Measurements from ENCODE around the gene MEPE.

MEPE gene, protein sequence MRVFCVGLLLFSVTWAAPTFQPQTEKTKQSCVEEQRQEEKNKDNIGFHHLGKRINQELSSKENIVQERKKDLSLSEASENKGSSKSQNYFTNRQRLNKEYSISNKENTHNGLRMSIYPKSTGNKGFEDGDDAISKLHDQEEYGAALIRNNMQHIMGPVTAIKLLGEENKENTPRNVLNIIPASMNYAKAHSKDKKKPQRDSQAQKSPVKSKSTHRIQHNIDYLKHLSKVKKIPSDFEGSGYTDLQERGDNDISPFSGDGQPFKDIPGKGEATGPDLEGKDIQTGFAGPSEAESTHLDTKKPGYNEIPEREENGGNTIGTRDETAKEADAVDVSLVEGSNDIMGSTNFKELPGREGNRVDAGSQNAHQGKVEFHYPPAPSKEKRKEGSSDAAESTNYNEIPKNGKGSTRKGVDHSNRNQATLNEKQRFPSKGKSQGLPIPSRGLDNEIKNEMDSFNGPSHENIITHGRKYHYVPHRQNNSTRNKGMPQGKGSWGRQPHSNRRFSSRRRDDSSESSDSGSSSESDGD

DNA sequence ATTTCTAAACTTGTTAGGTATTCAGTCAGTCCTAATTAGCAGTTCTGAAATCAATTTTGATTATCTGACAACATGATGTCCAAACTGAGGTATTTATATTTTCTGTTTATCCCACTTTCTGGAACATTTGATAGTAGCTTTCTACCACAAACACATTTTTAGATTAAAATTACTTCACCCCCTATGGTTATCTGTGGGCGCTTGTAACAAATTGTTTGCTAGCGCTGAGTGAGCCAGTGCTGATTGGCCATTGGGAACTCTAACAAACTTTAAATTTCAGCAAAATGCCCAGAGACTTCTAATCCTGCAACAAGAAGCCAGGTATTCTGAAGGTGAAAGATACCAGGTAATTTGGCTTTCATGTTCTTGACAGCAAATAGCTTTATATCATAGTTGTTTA, at the start of gene MEPE:
TSS of gene MEPE (plus strand) at position 301 of the 400 bp plus-strand sequence. CDS start 1,746 bp downstream, outside the sequence.
- Histone ChIP-seq H3K4me1 (ENCODE audit: control insufficient read depth, insufficient read depth, low read length) (no peaks in the 10 kb centered on the region), H3K9me3 (ENCODE audit: control insufficient read depth, low read length) (no peaks in the 10 kb centered on the region), H3K4me3 (ENCODE audit: low read length) (no peak within 1 kb of the TSS), H3K9ac (ENCODE audit: low read length) (no peak within 1 kb of the TSS), H3K36me3 (ENCODE audit: control insufficient read depth, insufficient read depth, low read length) (no peaks in the 10 kb centered on the region), H3K27me3 (ENCODE audit: control insufficient read depth, insufficient read depth, low read length) (no peaks in the 10 kb centered on the region)

DNA sequence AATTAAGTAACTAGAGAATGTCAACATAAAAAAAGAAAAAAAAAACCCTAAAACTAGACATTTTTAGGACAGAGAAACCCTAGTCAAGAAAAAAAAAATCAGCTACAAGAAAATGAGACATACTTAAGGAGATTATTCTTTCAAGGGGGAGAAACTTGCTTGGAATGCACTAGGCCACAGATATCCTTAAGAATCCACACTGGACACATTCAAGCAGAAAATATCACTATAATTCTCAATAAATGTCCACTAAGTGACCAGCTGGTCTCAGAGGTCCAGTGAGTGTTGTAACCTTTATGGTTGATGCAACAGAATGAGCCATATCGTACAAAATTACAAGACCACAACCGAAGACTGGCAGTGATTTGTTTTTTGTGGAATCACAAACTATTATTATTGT, 49.0 kb upstream of the MEPE start:
- H3K4me1 ChIP-seq (ENCODE audit: control insufficient read depth, insufficient read depth, low read length) = no peaks in the 10 kb centered on the region
- H3K4me3 ChIP-seq (ENCODE audit: low read length) = no peak overlapping the region
- no peaks in the 10 kb centered on the region for H3K9me3 ChIP-seq (ENCODE audit: control insufficient read depth, low read length)
- no peak overlapping the region for H3K9ac ChIP-seq (ENCODE audit: low read length)
- H3K36me3 ChIP-seq (ENCODE audit: control insufficient read depth, insufficient read depth, low read length) = no peaks in the 10 kb centered on the region
- H3K27me3 ChIP-seq (ENCODE audit: control insufficient read depth, insufficient read depth, low read length) = no peaks in the 10 kb centered on the region

DNA sequence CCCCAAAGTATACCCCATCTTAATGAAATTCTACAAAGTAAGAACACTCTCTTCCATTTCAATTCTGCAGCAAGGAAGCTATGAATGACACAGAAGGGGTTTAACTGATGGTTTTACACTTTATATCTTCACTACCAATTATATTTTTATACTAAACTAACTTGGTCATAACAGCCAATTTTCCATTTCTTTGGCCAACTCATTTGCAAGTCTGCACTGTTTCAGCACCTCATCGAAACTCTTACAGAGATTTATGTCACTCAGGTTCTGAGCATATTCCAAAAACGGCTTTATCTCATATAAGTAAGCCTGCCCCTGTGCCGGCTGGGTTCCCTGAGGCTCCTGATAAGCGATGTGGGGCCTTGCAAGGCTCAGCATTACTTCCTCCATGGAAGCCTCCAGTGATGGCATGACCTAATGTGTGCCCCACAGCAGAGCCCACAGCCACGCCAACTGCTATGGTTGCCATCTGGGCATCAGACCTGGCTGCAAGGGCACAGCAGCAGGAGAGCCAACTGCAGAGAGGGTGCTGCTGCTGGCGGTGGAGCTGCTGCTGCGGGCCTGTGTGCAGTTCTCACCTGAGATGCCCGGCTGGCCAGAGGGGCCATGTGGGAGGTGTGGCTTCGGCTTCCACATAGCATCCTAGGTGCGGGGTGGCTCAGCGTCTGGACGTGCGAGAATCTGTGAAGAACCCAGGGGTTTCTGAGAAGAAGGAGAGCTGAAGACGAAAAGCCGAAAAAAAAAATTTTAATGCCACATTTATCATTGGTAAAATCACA, 46.8 kb upstream of the MEPE start:
- no peak overlapping the region for H3K9ac ChIP-seq (ENCODE audit: low read length)
- no peak overlapping the region for H3K4me3 ChIP-seq (ENCODE audit: low read length)
- no peaks in the 10 kb centered on the region for H3K36me3 ChIP-seq (ENCODE audit: control insufficient read depth, insufficient read depth, low read length)
- no peaks in the 10 kb centered on the region for H3K9me3 ChIP-seq (ENCODE audit: control insufficient read depth, low read length)
- no peaks in the 10 kb centered on the region for H3K4me1 ChIP-seq (ENCODE audit: control insufficient read depth, insufficient read depth, low read length)
- no peaks in the 10 kb centered on the region for H3K27me3 ChIP-seq (ENCODE audit: control insufficient read depth, insufficient read depth, low read length)

DNA sequence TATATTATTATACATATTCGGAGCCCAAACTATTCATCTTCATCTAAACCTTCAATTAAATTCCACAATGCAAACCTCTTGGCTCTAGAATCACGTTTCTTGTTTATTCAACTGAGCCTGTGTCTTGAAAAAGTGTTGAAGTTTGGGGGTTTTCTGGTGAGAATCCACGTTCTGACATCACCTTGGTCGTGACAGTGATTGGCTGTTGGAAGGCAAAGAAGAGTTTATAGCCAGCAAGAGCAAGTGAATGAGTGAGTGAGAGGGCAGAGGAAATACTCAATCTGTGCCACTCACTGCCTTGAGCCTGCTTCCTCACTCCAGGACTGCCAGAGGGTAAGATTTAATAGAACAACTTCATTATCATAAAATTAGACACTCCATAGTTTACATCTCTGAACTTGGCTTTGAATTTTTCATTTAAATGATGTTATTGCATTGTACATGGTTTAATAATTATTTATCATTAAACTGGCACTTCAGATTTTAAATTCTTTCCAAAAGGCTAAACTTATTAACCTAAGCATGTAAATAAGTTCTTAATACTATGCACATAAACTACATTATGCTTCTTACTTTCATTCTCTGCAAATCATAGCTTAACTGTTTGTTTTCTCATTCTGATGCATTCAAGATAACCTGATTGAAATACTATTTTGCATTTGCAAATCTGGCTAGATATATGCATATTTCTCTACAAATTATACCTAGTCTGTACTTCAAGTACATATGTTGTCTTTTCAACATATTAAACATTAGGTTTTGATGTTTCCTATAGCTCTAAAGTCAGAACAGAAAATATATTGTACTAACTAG, 33.3 kb upstream of the MEPE start, which contains the start of gene IBSP:
TSS of gene IBSP (plus strand) at position 254 of the 813 bp plus-strand sequence. CDS start 2,808 bp downstream, outside the sequence.
- Histone ChIP-seq H3K4me1 (ENCODE audit: control insufficient read depth, insufficient read depth, low read length) (no peaks in the 10 kb centered on the region), H3K27me3 (ENCODE audit: control insufficient read depth, insufficient read depth, low read length) (no peaks in the 10 kb centered on the region), H3K9me3 (ENCODE audit: control insufficient read depth, low read length) (no peaks in the 10 kb centered on the region), H3K9ac (ENCODE audit: low read length) (no peak within 1 kb of the TSS), H3K36me3 (ENCODE audit: control insufficient read depth, insufficient read depth, low read length) (no peaks in the 10 kb centered on the region), H3K4me3 (ENCODE audit: low read length) (no peak within 1 kb of the TSS)

DNA sequence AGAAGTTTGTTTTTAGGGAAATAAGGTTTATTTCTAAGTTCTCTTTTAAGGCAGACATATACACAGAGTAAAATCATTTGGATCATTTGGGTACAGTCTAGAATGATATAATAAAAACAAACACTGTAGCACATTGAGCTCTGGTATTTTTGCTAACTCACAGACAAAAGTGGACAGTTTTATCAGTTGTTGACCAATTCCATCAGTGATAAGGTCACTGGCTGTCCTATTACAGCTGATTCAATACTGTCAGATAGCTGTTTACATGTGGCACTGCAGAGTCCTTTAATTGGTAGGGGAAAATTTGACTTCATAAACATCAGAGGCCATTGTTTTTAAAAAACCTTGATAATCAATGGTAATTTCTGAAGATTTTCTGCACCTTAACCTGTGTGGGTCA, 29.9 kb upstream of the MEPE start:
- H3K27me3 ChIP-seq (ENCODE audit: control insufficient read depth, insufficient read depth, low read length) = no peaks in the 10 kb centered on the region
- H3K9me3 ChIP-seq (ENCODE audit: control insufficient read depth, low read length) = no peaks in the 10 kb centered on the region
- no peak overlapping the region for H3K4me3 ChIP-seq (ENCODE audit: low read length)
- no peak overlapping the region for H3K9ac ChIP-seq (ENCODE audit: low read length)
- H3K4me1 ChIP-seq (ENCODE audit: control insufficient read depth, insufficient read depth, low read length) = no peaks in the 10 kb centered on the region
- H3K36me3 ChIP-seq (ENCODE audit: control insufficient read depth, insufficient read depth, low read length) = no peaks in the 10 kb centered on the region

DNA sequence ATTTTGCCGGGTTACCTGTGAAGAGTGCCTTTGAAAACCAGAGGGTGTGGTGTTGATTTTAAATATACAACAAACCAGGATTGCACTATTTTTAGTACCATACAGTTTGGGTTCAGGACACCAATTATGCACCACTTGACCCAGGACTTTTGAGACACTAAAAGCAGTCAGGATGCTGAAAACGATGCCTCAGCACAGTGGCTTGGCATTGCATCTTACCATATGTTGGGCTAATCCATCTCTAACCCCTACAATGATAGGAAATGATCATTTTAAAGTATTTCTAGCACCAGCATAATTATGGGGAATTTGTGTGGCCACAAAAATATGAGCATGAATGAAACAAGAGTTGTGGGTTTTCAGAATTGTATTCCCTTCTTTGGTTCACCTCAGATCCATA, 29.3 kb upstream of the MEPE start:
- no peaks in the 10 kb centered on the region for H3K9me3 ChIP-seq (ENCODE audit: control insufficient read depth, low read length)
- H3K36me3 ChIP-seq (ENCODE audit: control insufficient read depth, insufficient read depth, low read length) = no peaks in the 10 kb centered on the region
- H3K4me3 ChIP-seq (ENCODE audit: low read length) = no peak overlapping the region
- H3K27me3 ChIP-seq (ENCODE audit: control insufficient read depth, insufficient read depth, low read length) = no peaks in the 10 kb centered on the region
- H3K4me1 ChIP-seq (ENCODE audit: control insufficient read depth, insufficient read depth, low read length) = no peaks in the 10 kb centered on the region
- H3K9ac ChIP-seq (ENCODE audit: low read length) = no peak overlapping the region

DNA sequence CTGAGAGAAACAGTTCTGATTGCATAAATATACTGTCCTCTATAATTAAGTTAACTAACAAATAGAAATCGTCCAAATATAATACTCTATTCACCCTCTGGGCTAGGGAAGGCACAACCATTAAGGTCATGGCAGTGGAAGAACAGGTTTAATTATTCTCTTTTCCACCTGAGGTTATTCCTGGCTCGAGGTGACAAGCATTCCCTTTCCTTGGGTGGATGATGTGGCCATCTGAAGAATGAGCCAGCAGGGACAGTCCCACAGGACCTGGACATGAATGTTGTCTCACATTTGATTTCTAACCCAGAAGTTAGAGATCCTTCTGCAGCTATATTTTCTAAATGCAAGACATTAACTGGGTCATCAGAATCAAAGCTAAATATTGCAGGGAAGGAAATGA, 27.9 kb upstream of the MEPE start:
- Histone ChIP-seq H3K9me3 (ENCODE audit: control insufficient read depth, low read length) (no peaks in the 10 kb centered on the region), H3K36me3 (ENCODE audit: control insufficient read depth, insufficient read depth, low read length) (no peaks in the 10 kb centered on the region)

DNA sequence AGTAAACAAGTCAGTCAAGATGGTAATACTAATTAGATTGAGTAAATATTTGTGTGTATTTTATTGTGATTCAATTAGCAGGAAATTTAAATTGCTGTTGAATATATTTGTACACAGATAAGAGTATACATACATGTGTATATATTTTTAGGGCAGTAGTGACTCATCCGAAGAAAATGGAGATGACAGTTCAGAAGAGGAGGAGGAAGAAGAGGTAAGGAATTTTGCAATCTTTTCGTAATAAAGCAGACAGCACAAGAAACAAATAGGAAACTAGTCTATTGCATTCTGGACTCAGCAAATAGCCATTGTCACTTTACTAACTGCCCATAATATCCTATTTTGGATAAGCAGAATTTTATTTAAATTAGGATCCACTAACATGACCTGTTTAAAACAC, 26.8 kb upstream of the MEPE start:
- H3K9me3 ChIP-seq (ENCODE audit: control insufficient read depth, low read length) = no peaks in the 10 kb centered on the region

More for the DNA sequence above, 27.9 kb upstream of the MEPE start:
- Histone ChIP-seq H3K4me1 (ENCODE audit: control insufficient read depth, insufficient read depth, low read length) (no peaks in the 10 kb centered on the region), H3K4me3 (ENCODE audit: low read length) (no peak overlapping the region), H3K9ac (ENCODE audit: low read length) (no peak overlapping the region), H3K27me3 (ENCODE audit: control insufficient read depth, insufficient read depth, low read length) (no peaks in the 10 kb centered on the region)

DNA sequence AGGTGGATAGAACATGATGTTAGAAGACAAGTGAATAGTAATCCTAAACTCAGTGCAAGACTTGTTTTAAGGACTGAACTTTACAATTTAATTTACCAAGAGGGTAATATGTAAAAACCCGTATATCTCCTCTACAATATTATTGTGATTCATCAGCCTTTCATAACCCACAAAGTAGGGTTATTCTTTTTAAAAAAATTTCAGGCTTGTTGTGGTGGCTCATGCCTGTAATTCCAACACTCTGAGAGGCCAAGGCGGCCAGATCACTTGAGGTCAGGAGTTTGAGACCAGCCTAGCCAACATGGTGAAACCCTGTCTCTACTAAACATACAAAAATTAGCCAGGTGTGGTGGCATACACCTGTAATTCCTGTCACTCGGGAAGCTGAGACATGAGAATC, 26.2 kb upstream of the MEPE start:
- no peaks in the 10 kb centered on the region for H3K27me3 ChIP-seq (ENCODE audit: control insufficient read depth, insufficient read depth, low read length)
- no peaks in the 10 kb centered on the region for H3K4me1 ChIP-seq (ENCODE audit: control insufficient read depth, insufficient read depth, low read length)
- H3K36me3 ChIP-seq (ENCODE audit: control insufficient read depth, insufficient read depth, low read length) = no peaks in the 10 kb centered on the region
- H3K9ac ChIP-seq (ENCODE audit: low read length) = no peak overlapping the region
- no peak overlapping the region for H3K4me3 ChIP-seq (ENCODE audit: low read length)
- no peaks in the 10 kb centered on the region for H3K9me3 ChIP-seq (ENCODE audit: control insufficient read depth, low read length)

More for the DNA sequence above, 26.8 kb upstream of the MEPE start:
- no peak overlapping the region for H3K9ac ChIP-seq (ENCODE audit: low read length)
- H3K4me3 ChIP-seq (ENCODE audit: low read length) = no peak overlapping the region
- H3K36me3 ChIP-seq (ENCODE audit: control insufficient read depth, insufficient read depth, low read length) = no peaks in the 10 kb centered on the region
- no peaks in the 10 kb centered on the region for H3K27me3 ChIP-seq (ENCODE audit: control insufficient read depth, insufficient read depth, low read length)
- H3K4me1 ChIP-seq (ENCODE audit: control insufficient read depth, insufficient read depth, low read length) = no peaks in the 10 kb centered on the region

DNA sequence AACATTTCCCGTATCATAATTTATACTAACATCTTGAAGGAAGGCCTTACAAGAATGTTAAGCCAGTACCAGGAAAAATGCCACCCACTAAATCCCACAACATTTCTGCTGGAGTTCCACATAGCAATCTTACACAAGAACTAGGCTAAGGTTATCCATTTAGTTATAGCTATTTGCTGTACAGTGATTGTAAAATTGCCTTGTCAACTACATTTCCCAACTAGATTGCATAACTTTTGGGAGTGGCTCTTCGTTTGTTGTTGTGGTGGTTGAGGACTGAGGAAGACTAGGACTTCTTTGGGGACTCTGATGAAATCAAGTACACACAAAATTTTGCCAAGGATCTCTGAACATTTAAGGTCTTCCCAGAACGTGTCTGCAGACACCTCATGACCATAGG, 25.4 kb upstream of the MEPE start:
- Histone ChIP-seq H3K4me3 (ENCODE audit: low read length) (no peak overlapping the region), H3K4me1 (ENCODE audit: control insufficient read depth, insufficient read depth, low read length) (no peaks in the 10 kb centered on the region), H3K27me3 (ENCODE audit: control insufficient read depth, insufficient read depth, low read length) (no peaks in the 10 kb centered on the region), H3K9me3 (ENCODE audit: control insufficient read depth, low read length) (no peaks in the 10 kb centered on the region), H3K36me3 (ENCODE audit: control insufficient read depth, insufficient read depth, low read length) (no peaks in the 10 kb centered on the region), H3K9ac (ENCODE audit: low read length) (no peak overlapping the region)

DNA sequence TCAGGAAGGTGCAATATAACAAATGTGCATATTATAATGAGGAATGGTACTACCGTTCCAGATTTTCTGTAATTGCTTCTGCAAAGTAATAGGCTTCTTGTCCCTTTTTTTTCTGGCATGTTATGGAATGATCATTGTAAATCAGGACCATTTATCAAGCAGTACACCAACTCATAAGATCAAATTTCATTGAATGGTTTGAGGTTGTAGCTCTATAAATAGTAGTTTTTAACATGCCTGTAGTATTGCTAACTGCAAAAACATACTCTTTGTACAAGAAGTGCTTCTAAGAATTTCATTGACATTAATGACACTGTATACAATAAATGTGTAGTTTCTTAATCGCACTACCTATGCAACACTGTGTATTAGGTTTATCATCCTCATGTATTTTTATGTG, 20.8 kb upstream of the MEPE start:
- Histone ChIP-seq H3K27me3 (ENCODE audit: control insufficient read depth, insufficient read depth, low read length) (no peaks in the 10 kb centered on the region), H3K9ac (ENCODE audit: low read length) (no peak overlapping the region), H3K4me1 (ENCODE audit: control insufficient read depth, insufficient read depth, low read length) (no peaks in the 10 kb centered on the region)

More for the DNA sequence above, 20.8 kb upstream of the MEPE start:
- H3K9me3 ChIP-seq (ENCODE audit: control insufficient read depth, low read length) = no peaks in the 10 kb centered on the region
- H3K36me3 ChIP-seq (ENCODE audit: control insufficient read depth, insufficient read depth, low read length) = no peaks in the 10 kb centered on the region
- no peak overlapping the region for H3K4me3 ChIP-seq (ENCODE audit: low read length)
